T-helper 1 cell treated with Interleukin-12 subunit alpha and Interleukin-12 subunit beta and Interleukin-4 antibody, amounts not matched to agents 30 μg/mL and 1 μg/mL, for 36 hours (primary cell): ENCODE results near the gene RSPH10B2.
"Not testable (repeated sequence)": the region's sequence is repeated elsewhere in the genome, so short reads cannot be mapped to it uniquely, and the experiment has no call there.

Experiments used
- H3K27ac Mint-ChIP-seq: one replicate; pipeline ENCODE4 v1.8.0; 2021; ENCODE audit warnings: mild to moderate bottlenecking, mixed read lengths
- H3K27me3 Mint-ChIP-seq: one replicate; pipeline ENCODE4 v1.8.0; 2021; ENCODE audit warnings: low read depth, mixed read lengths
- H3K36me3 Mint-ChIP-seq: one replicate; pipeline ENCODE4 v1.8.0; 2021; ENCODE audit warnings: low read depth, mixed read lengths
- H3K4me1 Mint-ChIP-seq: one replicate; pipeline ENCODE4 v1.8.0; 2021; ENCODE audit warnings: low read depth, mixed read lengths
- H3K4me3 Mint-ChIP-seq: one replicate; pipeline ENCODE4 v1.8.0; 2021; ENCODE audit warnings: mild to moderate bottlenecking, moderate library complexity, mixed read lengths
- H3K9me3 Mint-ChIP-seq: one replicate; pipeline ENCODE4 v1.8.0; 2021; ENCODE audit warnings: mixed read lengths

Gene RSPH10B2

GRCh38 chr7:6730343-6730633 lies 23.6 kb upstream of the RSPH10B2 start:
- peak overlapping the region; percentile 67 for H3K27ac Mint-ChIP-seq
- H3K4me1 Mint-ChIP-seq, result peaks cover 18% of the 10 kb centered on the region
- H3K27me3 Mint-ChIP-seq, result no peaks in the 10 kb centered on the region
- H3K9me3 Mint-ChIP-seq, result peaks cover 8% of the 10 kb centered on the region
- H3K4me3 Mint-ChIP-seq, result peak overlapping the region; percentile 90
- H3K36me3 Mint-ChIP-seq, result peaks cover 31% of the 10 kb centered on the region

DNA sequence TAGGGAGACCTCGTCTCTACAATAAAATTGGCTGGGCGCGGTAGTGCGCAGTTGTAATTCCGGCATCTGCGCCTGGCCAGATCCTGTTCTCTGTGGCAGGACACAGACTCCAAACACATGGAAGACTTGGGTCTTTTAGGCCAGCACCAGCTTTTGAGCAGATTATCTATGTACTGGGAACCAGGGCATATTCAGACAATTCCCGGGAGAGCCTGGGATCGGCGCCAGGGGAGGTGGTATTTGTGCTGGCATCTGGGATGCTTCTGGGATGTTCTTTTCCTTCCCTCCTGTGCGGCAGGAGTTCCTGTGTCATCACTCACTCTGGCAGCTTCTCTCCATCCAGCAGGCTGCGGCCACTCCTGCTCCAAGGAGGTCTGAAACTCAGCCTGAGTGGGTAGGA lies 15.5 kb upstream of the RSPH10B2 start:
- not testable (repeated sequence) for H3K9me3 Mint-ChIP-seq, H3K4me3 Mint-ChIP-seq, H3K27ac Mint-ChIP-seq, H3K4me1 Mint-ChIP-seq, H3K27me3 Mint-ChIP-seq
- peaks cover 44% of the 10 kb centered on the region for H3K36me3 Mint-ChIP-seq

DNA sequence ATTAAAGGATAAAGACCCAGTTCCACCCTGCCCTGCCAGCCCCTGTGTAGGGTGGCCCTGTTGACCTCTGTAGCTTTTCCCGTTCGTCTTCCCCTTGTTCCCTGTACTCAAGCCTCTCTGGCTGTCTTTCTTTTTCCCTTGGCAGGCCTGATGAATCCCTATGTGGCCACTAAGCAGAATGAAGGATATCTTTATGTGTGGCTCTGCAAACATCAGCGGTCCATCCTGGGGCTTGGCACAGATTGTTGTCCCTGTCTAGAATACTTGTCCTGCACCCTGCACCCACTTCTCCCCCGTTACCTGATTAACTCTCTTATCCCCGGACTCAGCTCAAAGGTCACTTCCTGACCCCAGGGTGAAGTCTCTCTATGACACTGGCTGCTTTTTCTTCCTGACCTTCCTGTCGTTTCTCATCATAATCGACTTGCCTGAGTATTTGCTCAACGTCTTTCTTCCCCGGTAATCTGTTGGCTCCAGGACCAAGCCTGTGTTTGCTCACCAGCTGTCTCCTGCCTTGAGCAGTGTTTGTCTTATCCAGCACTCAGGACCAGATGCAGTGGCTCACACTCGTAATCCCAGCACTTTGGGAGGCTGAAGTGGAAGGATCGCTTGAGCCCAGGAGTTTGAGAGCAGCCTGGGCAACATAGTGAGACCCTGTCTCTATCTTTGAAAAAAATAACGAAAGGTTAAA lies 9.3 kb upstream of the RSPH10B2 start:
- H3K4me3 Mint-ChIP-seq, H3K27me3 Mint-ChIP-seq, H3K27ac Mint-ChIP-seq, H3K4me1 Mint-ChIP-seq, H3K9me3 Mint-ChIP-seq: not testable (repeated sequence)
- peaks cover 17% of the 10 kb centered on the region for H3K36me3 Mint-ChIP-seq

DNA sequence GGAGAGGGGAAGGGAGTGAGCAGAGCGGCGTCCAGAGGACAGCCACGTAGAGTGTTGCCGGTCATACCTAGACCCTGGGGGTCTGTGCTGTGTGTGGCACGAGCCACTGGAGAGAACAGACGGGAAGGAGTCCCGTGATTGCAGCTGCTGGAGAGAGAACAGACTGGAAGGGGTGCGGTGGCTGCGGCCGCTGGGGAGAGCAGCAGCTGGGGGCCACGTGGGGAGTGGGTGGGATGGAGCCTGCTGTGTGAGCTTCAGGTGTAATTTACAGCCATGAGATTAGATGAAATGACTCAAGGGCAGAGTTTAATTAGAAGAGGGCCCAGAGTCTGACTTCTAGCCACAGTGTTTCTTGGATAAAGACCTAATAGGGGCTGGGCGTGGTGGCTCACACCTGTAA lies 4.6 kb upstream of the RSPH10B2 start:
- not testable (repeated sequence) for H3K9me3 Mint-ChIP-seq, H3K27ac Mint-ChIP-seq, H3K36me3 Mint-ChIP-seq, H3K4me3 Mint-ChIP-seq, H3K4me1 Mint-ChIP-seq, H3K27me3 Mint-ChIP-seq

DNA sequence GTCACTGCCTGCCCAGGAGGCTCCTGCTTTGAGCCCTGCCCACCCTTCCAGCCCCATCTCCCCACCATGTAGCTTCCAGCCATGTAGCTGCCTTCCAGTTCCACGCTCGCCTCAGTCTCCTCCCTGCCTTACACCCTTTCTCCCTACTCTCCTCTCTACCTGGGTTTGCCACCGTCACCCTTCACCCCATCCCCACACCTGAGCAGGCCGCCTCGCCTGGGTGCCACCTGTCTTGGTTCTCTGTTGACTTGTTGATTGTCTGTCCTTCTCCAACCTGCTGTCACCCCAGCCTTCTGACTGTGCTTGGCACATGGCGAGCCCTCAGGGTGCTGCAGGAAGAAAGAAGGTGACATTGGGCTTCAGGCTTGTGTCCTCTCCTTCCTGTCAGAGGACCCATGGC lies 3.7 kb upstream of the RSPH10B2 start:
- not testable (repeated sequence) for H3K4me3 Mint-ChIP-seq, H3K4me1 Mint-ChIP-seq, H3K36me3 Mint-ChIP-seq, H3K9me3 Mint-ChIP-seq, H3K27ac Mint-ChIP-seq, H3K27me3 Mint-ChIP-seq

- not testable (repeated sequence) for H3K4me3 Mint-ChIP-seq, H3K27me3 Mint-ChIP-seq, H3K27ac Mint-ChIP-seq, H3K4me1 Mint-ChIP-seq, H3K36me3 Mint-ChIP-seq, H3K9me3 Mint-ChIP-seq
These were observed 7.3 kb downstream of the RSPH10B2 start for GRCh38 chr7:6761186-6761585.

DNA sequence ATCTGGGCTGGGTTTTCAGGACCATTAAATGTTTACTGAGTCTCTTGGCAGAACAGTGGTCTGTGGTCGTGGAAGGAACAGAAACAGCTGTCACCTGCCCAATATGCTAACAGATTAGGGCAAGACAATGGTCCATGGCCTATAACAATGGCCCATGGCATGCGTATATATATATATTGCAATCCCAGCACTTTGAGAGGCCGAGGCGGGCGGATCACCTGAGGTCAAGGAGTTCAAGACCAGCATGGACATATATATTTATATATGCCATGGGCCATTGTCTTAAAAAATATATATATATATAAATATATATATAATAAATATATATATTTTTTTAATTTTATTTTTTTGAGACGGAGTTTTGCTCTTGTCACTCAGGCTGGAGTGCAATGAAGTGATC lies 27.7 kb downstream of the RSPH10B2 start:
- H3K36me3 Mint-ChIP-seq, H3K4me3 Mint-ChIP-seq, H3K9me3 Mint-ChIP-seq, H3K4me1 Mint-ChIP-seq, H3K27me3 Mint-ChIP-seq, H3K27ac Mint-ChIP-seq: not testable (repeated sequence)

DNA sequence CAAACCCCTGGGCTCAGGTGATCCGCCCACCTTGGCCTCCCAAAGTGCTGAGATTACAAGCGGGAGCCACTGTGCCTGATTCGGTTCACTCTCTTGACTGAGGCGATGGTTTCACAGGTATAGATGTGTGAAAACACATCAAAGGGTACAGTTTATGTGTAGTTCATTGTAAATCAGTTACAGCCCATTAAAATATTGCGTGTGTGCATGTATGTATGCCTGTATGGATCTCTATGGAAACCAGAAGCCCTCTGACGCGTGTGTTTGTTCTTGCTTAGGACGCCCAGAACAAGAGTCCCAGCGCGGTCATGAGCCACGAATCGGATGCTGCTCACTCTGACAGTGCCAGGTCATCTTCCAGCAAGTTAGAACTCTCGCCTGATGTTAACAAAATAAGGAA lies 35.5 kb downstream of the RSPH10B2 start:
- not testable (repeated sequence) for H3K4me1 Mint-ChIP-seq, H3K9me3 Mint-ChIP-seq, H3K4me3 Mint-ChIP-seq, H3K36me3 Mint-ChIP-seq, H3K27me3 Mint-ChIP-seq, H3K27ac Mint-ChIP-seq

- not testable (repeated sequence) for H3K4me3 Mint-ChIP-seq, H3K36me3 Mint-ChIP-seq, H3K9me3 Mint-ChIP-seq, H3K27me3 Mint-ChIP-seq, H3K27ac Mint-ChIP-seq, H3K4me1 Mint-ChIP-seq
These were observed 38.4 kb downstream of the RSPH10B2 start for GRCh38 chr7:6792113-6792872.

DNA sequence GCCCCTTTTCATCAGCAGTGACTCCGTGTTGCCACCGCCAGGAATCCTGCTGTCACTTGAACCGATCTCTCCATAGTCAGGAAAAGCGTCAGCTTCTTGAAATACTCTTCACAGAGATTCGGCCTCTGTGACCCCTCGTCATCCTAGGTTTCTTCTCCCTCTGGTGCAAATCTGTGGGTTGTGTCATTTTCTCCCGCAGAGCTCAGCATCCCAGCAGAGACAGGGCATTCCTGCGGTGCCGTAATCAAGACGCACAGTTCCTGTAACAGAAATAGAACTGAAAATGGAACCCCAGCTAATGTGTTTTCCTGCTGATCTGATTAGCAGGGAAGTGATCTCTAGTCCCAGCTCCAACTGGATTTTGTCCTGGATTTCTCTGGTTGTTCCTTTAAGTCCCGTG lies 40.4 kb downstream of the RSPH10B2 start:
- H3K27ac Mint-ChIP-seq, H3K4me3 Mint-ChIP-seq, H3K4me1 Mint-ChIP-seq, H3K9me3 Mint-ChIP-seq, H3K36me3 Mint-ChIP-seq, H3K27me3 Mint-ChIP-seq: not testable (repeated sequence)

DNA sequence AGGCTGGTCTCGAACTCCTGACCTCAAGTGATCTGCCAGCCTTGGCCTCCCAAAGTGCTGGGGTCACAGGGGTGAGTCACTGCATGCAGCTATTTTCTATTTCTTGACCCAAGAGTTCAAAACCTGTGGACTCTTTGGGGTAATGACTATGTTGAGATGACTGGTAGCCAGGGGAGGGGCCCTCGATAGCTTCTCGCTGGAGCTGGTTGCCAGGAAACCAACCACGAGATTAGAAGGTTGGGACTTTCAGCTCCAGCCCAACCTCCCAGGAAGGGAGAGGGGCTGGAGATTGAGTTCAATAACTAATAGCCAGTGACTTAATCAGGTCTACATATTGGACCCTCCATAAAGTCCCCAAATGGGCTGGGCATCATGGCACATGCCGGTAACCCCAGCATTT lies 43.3 kb downstream of the RSPH10B2 start:
- not testable (repeated sequence) for H3K36me3 Mint-ChIP-seq, H3K27me3 Mint-ChIP-seq, H3K27ac Mint-ChIP-seq, H3K4me1 Mint-ChIP-seq, H3K9me3 Mint-ChIP-seq, H3K4me3 Mint-ChIP-seq

DNA sequence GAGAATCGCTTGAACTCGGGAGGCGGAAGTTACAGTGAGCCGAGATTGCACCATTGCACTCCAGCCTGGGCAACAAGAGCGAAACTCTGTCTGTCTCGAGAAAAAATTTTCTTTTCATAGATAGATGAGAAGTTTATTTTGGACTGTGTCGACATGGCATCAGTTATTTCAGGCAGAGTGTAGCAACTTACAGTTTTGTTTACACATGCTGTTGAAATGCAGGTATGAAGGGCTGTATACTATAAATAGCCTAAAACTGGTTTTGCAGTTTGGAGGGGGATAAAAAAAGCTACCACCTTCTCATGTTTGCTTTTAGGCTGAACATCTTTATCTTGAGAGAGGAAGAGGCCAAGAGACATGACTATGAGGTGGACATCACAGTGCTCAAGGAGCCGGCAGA lies 44.1 kb downstream of the RSPH10B2 start:
- not testable (repeated sequence) for H3K36me3 Mint-ChIP-seq, H3K4me1 Mint-ChIP-seq, H3K27ac Mint-ChIP-seq, H3K27me3 Mint-ChIP-seq, H3K4me3 Mint-ChIP-seq, H3K9me3 Mint-ChIP-seq

- H3K4me1 Mint-ChIP-seq, H3K36me3 Mint-ChIP-seq, H3K4me3 Mint-ChIP-seq, H3K9me3 Mint-ChIP-seq, H3K27ac Mint-ChIP-seq, H3K27me3 Mint-ChIP-seq: not testable (repeated sequence)
These were observed 46.0 kb downstream of the RSPH10B2 start for GRCh38 chr7:6799887-6800286.

- not testable (repeated sequence) for H3K4me1 Mint-ChIP-seq, H3K27me3 Mint-ChIP-seq, H3K9me3 Mint-ChIP-seq, H3K4me3 Mint-ChIP-seq, H3K27ac Mint-ChIP-seq, H3K36me3 Mint-ChIP-seq
These were observed 46.4 kb downstream of the RSPH10B2 start for GRCh38 chr7:6800331-6800730.

DNA sequence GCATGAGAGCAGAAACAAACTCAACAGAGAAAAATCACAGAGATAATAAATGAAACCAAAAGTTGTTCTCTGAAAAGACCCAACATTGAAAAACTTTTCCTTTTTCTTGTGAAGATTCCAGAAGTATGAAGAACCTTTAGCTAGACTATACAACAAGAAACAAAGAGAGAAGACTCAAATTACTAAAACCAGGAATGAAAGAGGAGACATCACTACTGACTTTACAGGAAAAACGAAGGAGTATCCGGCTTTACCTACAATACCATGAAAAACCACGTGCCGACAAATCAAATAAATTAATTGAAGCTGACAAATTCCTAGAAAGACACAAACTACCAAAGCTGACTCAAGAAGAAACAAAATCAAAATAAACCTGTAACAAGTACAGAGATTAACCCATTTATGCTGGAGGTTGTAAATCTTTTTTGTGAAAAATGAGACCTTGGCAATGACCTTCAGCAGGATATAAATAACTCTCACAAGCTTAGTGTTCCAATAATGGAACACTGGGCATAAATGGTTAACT lies 53.6 kb downstream of the RSPH10B2 start:
- H3K36me3 Mint-ChIP-seq, H3K27ac Mint-ChIP-seq, H3K4me1 Mint-ChIP-seq: not testable (repeated sequence)

DNA sequence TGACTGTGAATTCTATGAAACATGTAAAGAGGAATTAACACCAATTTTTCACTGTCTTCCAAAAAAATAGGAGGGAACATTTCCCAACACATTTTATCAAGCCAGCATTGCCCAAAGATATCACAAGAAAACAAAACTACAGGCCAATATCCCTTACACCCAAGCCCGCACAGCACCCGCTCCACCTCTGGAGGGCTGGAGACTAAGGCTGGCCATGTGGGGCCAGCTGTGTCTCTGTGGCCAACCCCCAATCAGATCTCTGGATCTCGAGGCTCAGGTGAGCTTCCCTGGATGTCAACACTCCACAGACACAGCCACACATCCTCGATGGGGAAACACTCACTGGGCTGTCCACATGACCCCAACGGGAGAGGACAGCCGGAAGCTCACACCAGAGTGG lies 54.1 kb downstream of the RSPH10B2 start:
- H3K36me3 Mint-ChIP-seq, result not testable (repeated sequence)

More for the DNA sequence above, 53.6 kb downstream of the RSPH10B2 start:
- not testable (repeated sequence) for H3K27me3 Mint-ChIP-seq, H3K4me3 Mint-ChIP-seq, H3K9me3 Mint-ChIP-seq

More for the DNA sequence above, 54.1 kb downstream of the RSPH10B2 start:
- H3K9me3 Mint-ChIP-seq, H3K27me3 Mint-ChIP-seq, H3K4me1 Mint-ChIP-seq, H3K4me3 Mint-ChIP-seq, H3K27ac Mint-ChIP-seq: not testable (repeated sequence)
